B cell (primary cell): ENCODE measurements around the gene TLCD2.
"Not testable (repeated sequence)": the region's sequence is repeated elsewhere in the genome, so short reads cannot be mapped to it uniquely, and the experiment has no call there.

Experiments
- CTCF ChIP-seq: fragments of 200-600 bp; IDR thresholded peaks from one replicate; pipeline ENCODE4 v1.8.0; 2022; ENCODE audit warnings: antibody characterized with exemption, mild to moderate bottlenecking
- EZH2 ChIP-seq: IDR thresholded peaks from 2 replicates; pipeline ENCODE4 v1.6.1; 2012; ENCODE audit warnings: borderline replicate concordance, low read depth, mild to moderate bottlenecking, moderate library complexity, low read length; ENCODE audit not compliant: insufficient read depth, poor library complexity, severe bottlenecking

- not testable (repeated sequence) for TF ChIP-seq EZH2, CTCF
Observed at GRCh38 chr17:1722022-1722421, 11.8 kb upstream of the TLCD2 start.
